ENCODE results near the gene CGNL1. TPM values are rescaled to one million over a fixed set of nuclear protein-coding genes. Genes with fewer than 3 reads are reported as not detected.

Gene CGNL1
- total RNA-seq, 4 donors from 2014 or later: 9.6 to 21.3 (median 13.1) TPM

DNA sequence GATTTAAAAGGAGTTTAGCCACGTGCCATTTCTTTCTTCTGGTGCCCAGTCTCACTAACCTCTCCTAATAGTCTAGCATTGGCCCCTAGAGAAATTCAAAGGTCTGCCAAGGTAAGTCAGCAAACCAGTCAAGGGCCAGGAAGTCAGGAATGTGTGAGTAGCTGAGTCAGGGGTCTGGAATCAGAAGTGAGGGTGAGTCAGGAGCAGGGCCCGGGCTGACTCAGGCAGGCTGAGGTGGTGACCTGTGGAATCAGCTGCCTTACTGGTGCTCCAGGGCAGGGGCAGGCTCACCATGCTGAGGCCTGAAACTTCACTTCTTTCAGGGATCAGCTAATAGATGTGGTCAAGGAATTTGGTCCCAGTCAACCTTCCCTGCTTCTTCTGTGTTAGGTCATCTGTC lies 109.6 kb downstream of the CGNL1 start:
- DNase-seq (ENCODE audit: extremely low spot score): no peak
- no peaks in the 10 kb centered on the region for H3K36me3 ChIP-seq
- H3K4me3 ChIP-seq: no peak overlapping the region
- H3K27me3 ChIP-seq: no peaks in the 10 kb centered on the region
- 19% methylated on average over 2 of the region's 2 CpGs for WGBS
- no peaks in the 10 kb centered on the region for H3K4me1 ChIP-seq
- H3K27ac ChIP-seq (replicated peaks in 1 of 4): no peak overlapping the region
- H3K9me3 ChIP-seq: no peaks in the 10 kb centered on the region
- TF ChIP-seq POLR2A (IDR thresholded peaks at IDR 0.05; ENCODE audit: low read depth) (no peak), EP300 (IDR thresholded peaks at IDR 0.05) (no peak), POLR2AphosphoS5 (IDR thresholded peaks at IDR 0.05) (no peak)
- TF ChIP-seq, protein P1, sequence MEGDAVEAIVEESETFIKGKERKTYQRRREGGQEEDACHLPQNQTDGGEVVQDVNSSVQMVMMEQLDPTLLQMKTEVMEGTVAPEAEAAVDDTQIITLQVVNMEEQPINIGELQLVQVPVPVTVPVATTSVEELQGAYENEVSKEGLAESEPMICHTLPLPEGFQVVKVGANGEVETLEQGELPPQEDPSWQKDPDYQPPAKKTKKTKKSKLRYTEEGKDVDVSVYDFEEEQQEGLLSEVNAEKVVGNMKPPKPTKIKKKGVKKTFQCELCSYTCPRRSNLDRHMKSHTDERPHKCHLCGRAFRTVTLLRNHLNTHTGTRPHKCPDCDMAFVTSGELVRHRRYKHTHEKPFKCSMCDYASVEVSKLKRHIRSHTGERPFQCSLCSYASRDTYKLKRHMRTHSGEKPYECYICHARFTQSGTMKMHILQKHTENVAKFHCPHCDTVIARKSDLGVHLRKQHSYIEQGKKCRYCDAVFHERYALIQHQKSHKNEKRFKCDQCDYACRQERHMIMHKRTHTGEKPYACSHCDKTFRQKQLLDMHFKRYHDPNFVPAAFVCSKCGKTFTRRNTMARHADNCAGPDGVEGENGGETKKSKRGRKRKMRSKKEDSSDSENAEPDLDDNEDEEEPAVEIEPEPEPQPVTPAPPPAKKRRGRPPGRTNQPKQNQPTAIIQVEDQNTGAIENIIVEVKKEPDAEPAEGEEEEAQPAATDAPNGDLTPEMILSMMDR (IDR thresholded peaks at IDR 0.05): no peak
- intact Hi-C loops (cut with DNase I): no loop called here

DNA sequence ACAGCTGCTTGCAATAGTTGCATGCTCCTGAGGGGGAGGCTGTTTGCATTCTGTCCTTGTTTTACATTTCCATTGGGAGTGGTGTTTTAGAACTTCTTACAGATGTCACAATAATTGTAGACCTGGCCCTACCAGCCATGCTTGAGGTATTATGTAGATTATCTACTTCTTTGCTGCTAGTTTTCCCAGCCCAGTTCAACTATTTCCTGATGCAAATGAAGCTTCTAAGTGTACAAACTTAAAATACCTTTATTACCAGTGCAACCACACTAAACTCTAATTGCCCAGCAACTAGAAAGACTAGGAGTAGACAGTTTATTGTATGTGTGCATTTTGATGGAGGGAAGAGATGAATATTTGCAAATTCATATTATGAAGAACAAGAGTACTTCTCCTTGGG lies 110.5 kb downstream of the CGNL1 start:
- no peaks in the 10 kb centered on the region for H3K27me3 ChIP-seq
- no peaks in the 10 kb centered on the region for H3K36me3 ChIP-seq
- no peak for DNase-seq (ENCODE audit: extremely low spot score)
- TF ChIP-seq POLR2AphosphoS5 (IDR thresholded peaks at IDR 0.05): no peak
- TF ChIP-seq, protein P1 (IDR thresholded peaks at IDR 0.05): no peak
- intact Hi-C loops (cut with DNase I): no loop called here
- H3K9me3 ChIP-seq: no peaks in the 10 kb centered on the region
- H3K27ac ChIP-seq (replicated peaks in 1 of 4): no peak overlapping the region
- no peaks in the 10 kb centered on the region for H3K4me1 ChIP-seq
- no peak overlapping the region for H3K4me3 ChIP-seq

DNA sequence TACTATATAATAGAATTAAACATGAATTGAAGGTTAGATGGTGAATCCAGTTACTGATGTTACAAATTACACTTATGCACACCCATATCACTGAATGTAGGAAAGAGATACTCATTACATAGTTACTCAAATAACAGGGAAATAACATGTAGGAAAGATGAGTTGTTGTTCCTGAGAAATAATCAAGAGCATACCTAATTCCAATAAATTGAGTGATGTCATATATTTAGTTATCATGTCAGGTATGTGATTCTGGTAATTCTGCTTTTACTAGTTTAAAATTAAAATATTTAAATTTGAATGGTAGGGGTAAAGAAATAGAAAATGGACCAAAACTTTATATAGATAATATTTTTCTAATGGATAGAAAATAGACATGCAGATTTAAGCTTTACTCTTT lies 112.8 kb downstream of the CGNL1 start:
- H3K27ac ChIP-seq (replicated peaks in 1 of 4): no peak overlapping the region
- no peaks in the 10 kb centered on the region for H3K27me3 ChIP-seq
- no peaks in the 10 kb centered on the region for H3K4me1 ChIP-seq
- H3K36me3 ChIP-seq: no peaks in the 10 kb centered on the region
- DNase-seq (ENCODE audit: extremely low spot score): no peak
- no peak for TF ChIP-seq POLR2A (IDR thresholded peaks at IDR 0.05; ENCODE audit: low read depth)
- TF ChIP-seq, protein P1 (IDR thresholded peaks at IDR 0.05): no peak
- no peak for TF ChIP-seq EP300 (IDR thresholded peaks at IDR 0.05)
- no peak for TF ChIP-seq POLR2AphosphoS5 (IDR thresholded peaks at IDR 0.05)
- H3K9me3 ChIP-seq: no peaks in the 10 kb centered on the region
- intact Hi-C loops (cut with DNase I): no loop called here
- H3K4me3 ChIP-seq: no peak overlapping the region

DNA sequence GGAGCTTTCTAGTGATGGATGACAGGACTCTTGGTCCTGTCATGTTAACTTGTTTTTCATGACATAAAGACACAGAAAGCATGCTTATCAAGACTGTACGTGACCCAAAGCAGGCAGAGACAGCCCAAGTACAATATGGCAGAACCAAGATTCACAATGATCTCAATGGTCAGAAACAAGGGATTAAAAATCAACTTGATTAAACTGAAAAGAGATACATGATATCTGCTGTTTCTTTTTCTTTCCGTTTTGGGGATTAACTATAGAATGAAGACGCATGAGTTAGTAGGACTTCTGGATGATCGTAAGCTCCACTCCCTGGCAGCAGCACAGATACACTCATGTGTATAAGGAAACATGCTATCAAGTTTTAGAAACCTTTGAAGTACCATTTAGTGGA lies 117.0 kb downstream of the CGNL1 start:
- peaks cover 0 to 20% (median 11%) of the 10 kb centered on the region in 4 donors for H3K4me1 ChIP-seq
- intact Hi-C loops (cut with DNase I): no loop called here
- 95% methylated on average over 4 of the region's 4 CpGs for WGBS
- no peaks in the 10 kb centered on the region for H3K9me3 ChIP-seq
- no peaks in the 10 kb centered on the region for H3K27me3 ChIP-seq
- TF ChIP-seq POLR2AphosphoS5 (IDR thresholded peaks at IDR 0.05) (no peak), EP300 (IDR thresholded peaks at IDR 0.05) (no peak), POLR2A (IDR thresholded peaks at IDR 0.05; ENCODE audit: low read depth) (no peak)
- TF ChIP-seq, protein P1 (IDR thresholded peaks at IDR 0.05): no peak
- no peaks in the 10 kb centered on the region for H3K36me3 ChIP-seq
- no peak overlapping the region for H3K4me3 ChIP-seq
- no peak overlapping the region for H3K27ac ChIP-seq (replicated peaks in 1 of 4)
- DNase-seq (ENCODE audit: extremely low spot score): no peak

DNA sequence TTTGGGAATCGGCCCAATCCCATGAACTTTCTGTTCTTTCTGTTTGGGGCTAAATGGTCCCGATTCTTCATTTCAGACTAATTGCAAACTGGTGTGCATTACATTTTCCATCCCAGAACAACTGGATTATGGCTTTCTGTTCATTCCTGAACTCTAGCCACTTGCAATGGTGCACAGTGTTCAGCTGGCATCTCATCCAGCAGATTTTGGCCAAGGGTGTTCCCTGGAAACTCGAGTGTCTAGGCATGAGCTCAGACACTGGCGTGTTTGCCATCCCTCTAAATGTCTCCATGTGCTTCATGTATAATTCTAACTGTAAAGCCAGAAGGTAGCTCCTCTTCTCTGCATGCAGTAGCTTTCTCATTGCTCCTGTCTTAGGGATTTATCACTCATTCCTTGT lies 118.3 kb downstream of the CGNL1 start:
- H3K27ac ChIP-seq (replicated peaks in 1 of 4): no peak overlapping the region
- 69% methylated on average over 4 of the region's 4 CpGs for WGBS

More for the DNA sequence above, 118.3 kb downstream of the CGNL1 start:
- Histone ChIP-seq H3K9me3 (no peaks in the 10 kb centered on the region), H3K27me3 (no peaks in the 10 kb centered on the region), H3K4me1 (peaks cover 0 to 20% (median 11%) of the 10 kb centered on the region in 4 donors), H3K4me3 (no peak overlapping the region), H3K36me3 (no peaks in the 10 kb centered on the region)
- DNase-seq (ENCODE audit: extremely low spot score): no peak
- TF ChIP-seq POLR2AphosphoS5 (IDR thresholded peaks at IDR 0.05): no peak
- no peak for TF ChIP-seq EP300 (IDR thresholded peaks at IDR 0.05)
- TF ChIP-seq, protein P1 (IDR thresholded peaks at IDR 0.05): no peak
- TF ChIP-seq POLR2A (IDR thresholded peaks at IDR 0.05; ENCODE audit: low read depth): no peak
- intact Hi-C loops (cut with DNase I): no loop called here

Data from esophagus muscularis mucosa (tissue), 4 donors.